ENCODE measurements around the gene DHRS13. TPM values are rescaled to one million over a fixed set of nuclear protein-coding genes. Genes with fewer than 3 reads are reported as not detected.

The DHRS13 gene
- total and polyA plus RNA-seq, 11 donors, result 2.2 to 6.3 (median 2.9) TPM

DNA sequence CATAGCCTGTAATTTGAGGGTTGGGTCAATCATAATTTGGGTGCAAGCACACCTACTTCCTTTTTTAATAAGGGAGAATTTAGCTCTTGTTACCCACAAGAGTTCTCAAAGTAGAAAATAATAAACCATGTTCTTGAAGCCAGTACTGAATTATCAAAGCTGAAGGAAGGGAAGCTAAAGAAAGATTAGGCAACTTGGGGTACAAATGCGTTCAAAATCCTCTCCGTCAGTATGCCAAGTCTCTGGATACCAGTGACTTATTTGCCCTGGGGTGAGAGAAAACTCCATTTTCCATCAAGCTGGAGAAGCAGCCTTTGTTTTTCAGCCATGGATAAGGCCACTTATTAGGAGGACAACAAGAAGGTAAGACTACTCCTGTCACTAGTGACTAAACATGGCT lies 23.5 kb upstream of the DHRS13 start:
- Histone ChIP-seq H3K27ac (peak overlapping the region in 6 of 12 donors; percentile 6 to 87 (median 37)), H3K27me3 (no peaks in the 10 kb centered on the region), H3K4me1 (peaks cover 0 to 48% (median 8%) of the 10 kb centered on the region in 12 donors), H3K4me3 (no peak overlapping the region), H3K9me3 (peaks cover 0 to 3% (median 0%) of the 10 kb centered on the region in 12 donors), H3K36me3 (peaks cover 0 to 63% (median 55%) of the 10 kb centered on the region in 9 donors)
- 81 to 93% (median 90%) methylated on average over 2 of the region's 2 CpGs for WGBS, 4 donors
- ATAC-seq (no peak), DNase-seq (no peak)
- intact Hi-C loops (cut with DNase I), result no loop called here
- TF ChIP-seq POLR2A (IDR thresholded peaks at IDR 0.05), result no peak
- TF ChIP-seq, protein P1, sequence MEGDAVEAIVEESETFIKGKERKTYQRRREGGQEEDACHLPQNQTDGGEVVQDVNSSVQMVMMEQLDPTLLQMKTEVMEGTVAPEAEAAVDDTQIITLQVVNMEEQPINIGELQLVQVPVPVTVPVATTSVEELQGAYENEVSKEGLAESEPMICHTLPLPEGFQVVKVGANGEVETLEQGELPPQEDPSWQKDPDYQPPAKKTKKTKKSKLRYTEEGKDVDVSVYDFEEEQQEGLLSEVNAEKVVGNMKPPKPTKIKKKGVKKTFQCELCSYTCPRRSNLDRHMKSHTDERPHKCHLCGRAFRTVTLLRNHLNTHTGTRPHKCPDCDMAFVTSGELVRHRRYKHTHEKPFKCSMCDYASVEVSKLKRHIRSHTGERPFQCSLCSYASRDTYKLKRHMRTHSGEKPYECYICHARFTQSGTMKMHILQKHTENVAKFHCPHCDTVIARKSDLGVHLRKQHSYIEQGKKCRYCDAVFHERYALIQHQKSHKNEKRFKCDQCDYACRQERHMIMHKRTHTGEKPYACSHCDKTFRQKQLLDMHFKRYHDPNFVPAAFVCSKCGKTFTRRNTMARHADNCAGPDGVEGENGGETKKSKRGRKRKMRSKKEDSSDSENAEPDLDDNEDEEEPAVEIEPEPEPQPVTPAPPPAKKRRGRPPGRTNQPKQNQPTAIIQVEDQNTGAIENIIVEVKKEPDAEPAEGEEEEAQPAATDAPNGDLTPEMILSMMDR (IDR thresholded peaks at IDR 0.05), result no peak

DNA sequence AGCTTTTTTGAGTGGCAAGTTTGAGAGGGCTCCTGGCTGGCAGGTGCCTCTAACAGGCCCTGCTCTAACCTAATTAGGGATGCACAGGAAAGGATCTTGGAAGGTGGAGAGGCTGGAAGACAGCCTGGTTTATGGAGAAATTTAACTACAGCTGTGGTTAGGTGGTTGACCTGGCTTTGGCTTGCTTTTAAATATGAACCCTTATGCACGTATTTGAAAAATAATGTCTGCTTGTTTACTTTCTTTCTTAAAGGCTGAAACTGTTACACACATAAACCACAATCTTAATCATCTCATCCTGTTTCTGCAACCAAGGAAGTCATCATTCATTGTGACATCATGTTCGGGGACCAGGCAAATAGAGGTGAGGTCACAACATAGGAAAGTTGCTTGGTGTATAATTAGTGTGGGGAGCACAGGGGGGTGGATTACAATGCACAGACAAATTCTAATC lies 23.1 kb upstream of the DHRS13 start:
- DNase-seq, result no peak
- TF ChIP-seq, protein P1 (IDR thresholded peaks at IDR 0.05), result no peak
- TF ChIP-seq POLR2A (IDR thresholded peaks at IDR 0.05), result no peak
- intact Hi-C loops (cut with DNase I), result no loop called here

DNA sequence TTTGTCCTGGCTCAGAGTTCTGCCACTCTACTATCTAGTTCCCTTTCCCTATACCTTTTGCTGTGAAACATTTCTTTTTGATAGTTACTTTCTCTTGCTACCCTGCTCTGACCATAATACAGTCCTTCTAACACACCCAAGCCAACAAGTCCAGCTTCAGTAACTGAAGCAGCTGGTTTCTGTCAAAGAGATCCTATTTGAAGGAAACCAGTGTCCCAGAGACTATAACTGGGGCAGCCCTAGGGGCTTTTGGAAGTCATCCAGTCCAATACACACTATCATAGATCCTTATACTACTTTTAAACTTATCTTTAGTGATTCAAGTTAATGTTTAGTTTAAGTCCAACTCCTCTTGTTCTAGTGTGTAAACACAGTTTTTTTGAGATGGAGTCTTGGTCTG lies 17.3 kb upstream of the DHRS13 start:
- peaks cover 0 to 100% (median 96%) of the 10 kb centered on the region in 9 donors for H3K36me3 ChIP-seq
- TF ChIP-seq POLR2A (IDR thresholded peaks at IDR 0.05), result no peak
- TF ChIP-seq, protein P1 (IDR thresholded peaks at IDR 0.05), result no peak
- no peak overlapping the region for H3K4me3 ChIP-seq
- no peak overlapping the region for H3K27ac ChIP-seq
- no peaks in the 10 kb centered on the region for H3K9me3 ChIP-seq
- peaks cover 0 to 10% (median 3%) of the 10 kb centered on the region in 12 donors for H3K4me1 ChIP-seq
- DNase-seq (no peak), ATAC-seq (no peak)
- intact Hi-C loops (cut with DNase I), result no loop called here
- H3K27me3 ChIP-seq, result no peaks in the 10 kb centered on the region

More for the DNA sequence above, 23.1 kb upstream of the DHRS13 start:
- Histone ChIP-seq H3K4me3 (no peak overlapping the region), H3K36me3 (peaks cover 0 to 67% (median 60%) of the 10 kb centered on the region in 9 donors), H3K27me3 (no peaks in the 10 kb centered on the region), H3K4me1 (peaks cover 0 to 48% (median 8%) of the 10 kb centered on the region in 12 donors), H3K27ac (peak overlapping the region in 3 of 12 donors; percentile 16 to 87 (median 39)), H3K9me3 (peaks cover 0 to 3% (median 0%) of the 10 kb centered on the region in 12 donors)
- peak in 3 of 4 donors; percentile 46 to 79 (median 68) for ATAC-seq
- 52 to 55% (median 54%) methylated on average over 2 of the region's 2 CpGs for WGBS, 4 donors

DNA sequence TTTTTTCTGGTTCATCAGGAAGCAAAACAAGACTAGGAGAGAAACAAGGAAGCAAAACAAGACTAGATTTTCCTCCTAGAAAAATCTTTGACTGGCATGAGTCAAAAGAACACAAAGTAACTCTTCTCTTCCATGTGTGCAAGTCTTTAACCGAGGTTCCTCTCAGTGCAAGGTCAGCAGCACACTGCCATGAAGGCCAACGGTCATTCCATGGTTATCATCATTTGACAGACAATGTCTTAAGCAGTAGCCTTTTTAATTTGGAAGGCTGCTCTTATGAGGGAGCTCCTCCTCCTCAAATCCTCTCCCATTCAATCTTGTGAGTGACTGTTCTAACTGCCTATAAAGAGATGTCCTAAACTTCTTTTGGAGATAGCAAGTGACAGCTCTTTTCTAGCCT lies 15.4 kb upstream of the DHRS13 start:
- Histone ChIP-seq H3K36me3 (peaks cover 0 to 100% (median 100%) of the 10 kb centered on the region in 9 donors), H3K4me3 (no peak overlapping the region), H3K27ac (peak overlapping the region in 1 of 12 donors; percentile 53), H3K27me3 (no peaks in the 10 kb centered on the region), H3K4me1 (peaks cover 0 to 10% (median 3%) of the 10 kb centered on the region in 12 donors), H3K9me3 (no peaks in the 10 kb centered on the region)
- 42 to 73% (median 63%) methylated on average over 2 of the region's 2 CpGs for WGBS, 4 donors
- ATAC-seq (no peak), DNase-seq (no peak)
- TF ChIP-seq POLR2A (IDR thresholded peaks at IDR 0.05), result no peak
- TF ChIP-seq, protein P1 (IDR thresholded peaks at IDR 0.05), result no peak
- intact Hi-C loops (cut with DNase I), result loop anchor here in 7 of 10 donors (5.0 to 10.0 kb wide), 4 partner anchors 153 to 193 kb away; partner anchors contain the start of genes NEK8 (in 5 of the 7) and TLCD1 (in 5 of the 7)
